MM.1S (cell line): ENCODE data around the gene AKAP9.

Source experiments
- EZH2 ChIP-seq: fragments of 300-600 bp; sonication (generic); optimal IDR thresholded peaks from 2 replicates; pipeline ENCODE3; 2017; ENCODE audit warnings: low read depth, mild to moderate bottlenecking, antibody characterized with exemption, low read length, mixed read lengths
- EZH2phosphoT487 ChIP-seq: fragments of 300-600 bp; sonication (generic); IDR thresholded peaks from 2 replicates; pipeline ENCODE4 v1.6.1; 2018; ENCODE audit warnings: antibody characterized with exemption, low read length
- TF ChIP-seq, protein P1 (sequence below): fragments of 300-600 bp; sonication (generic); IDR thresholded peaks from 2 replicates; pipeline ENCODE4 v1.5.1; 2016; ENCODE audit warnings: antibody characterized with exemption, low read length, mixed read lengths

DNA sequence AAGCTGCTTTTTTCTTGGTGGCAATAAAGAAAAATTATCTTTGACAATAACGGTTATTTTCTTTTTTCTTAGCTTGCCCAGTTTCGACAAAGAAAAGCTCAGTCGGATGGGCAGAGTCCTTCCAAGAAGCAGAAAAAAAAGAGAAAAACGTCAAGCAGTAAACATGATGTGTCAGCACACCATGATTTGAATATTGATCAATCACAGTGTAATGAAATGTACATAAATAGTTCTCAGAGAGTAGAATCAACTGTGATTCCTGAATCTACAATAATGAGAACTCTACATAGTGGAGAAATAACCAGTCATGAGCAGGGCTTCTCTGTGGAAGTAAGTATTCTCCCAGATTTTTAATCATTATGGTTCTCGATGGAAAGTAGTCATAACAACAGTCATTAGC lies 33.0 kb downstream of the AKAP9 start:
- TF ChIP-seq, protein P1, sequence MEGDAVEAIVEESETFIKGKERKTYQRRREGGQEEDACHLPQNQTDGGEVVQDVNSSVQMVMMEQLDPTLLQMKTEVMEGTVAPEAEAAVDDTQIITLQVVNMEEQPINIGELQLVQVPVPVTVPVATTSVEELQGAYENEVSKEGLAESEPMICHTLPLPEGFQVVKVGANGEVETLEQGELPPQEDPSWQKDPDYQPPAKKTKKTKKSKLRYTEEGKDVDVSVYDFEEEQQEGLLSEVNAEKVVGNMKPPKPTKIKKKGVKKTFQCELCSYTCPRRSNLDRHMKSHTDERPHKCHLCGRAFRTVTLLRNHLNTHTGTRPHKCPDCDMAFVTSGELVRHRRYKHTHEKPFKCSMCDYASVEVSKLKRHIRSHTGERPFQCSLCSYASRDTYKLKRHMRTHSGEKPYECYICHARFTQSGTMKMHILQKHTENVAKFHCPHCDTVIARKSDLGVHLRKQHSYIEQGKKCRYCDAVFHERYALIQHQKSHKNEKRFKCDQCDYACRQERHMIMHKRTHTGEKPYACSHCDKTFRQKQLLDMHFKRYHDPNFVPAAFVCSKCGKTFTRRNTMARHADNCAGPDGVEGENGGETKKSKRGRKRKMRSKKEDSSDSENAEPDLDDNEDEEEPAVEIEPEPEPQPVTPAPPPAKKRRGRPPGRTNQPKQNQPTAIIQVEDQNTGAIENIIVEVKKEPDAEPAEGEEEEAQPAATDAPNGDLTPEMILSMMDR, result no peak
- TF ChIP-seq EZH2, result no peak
- TF ChIP-seq EZH2phosphoT487, result no peak
